ENCODE results near the gene TVP23C.

Gene TVP23C

DNA sequence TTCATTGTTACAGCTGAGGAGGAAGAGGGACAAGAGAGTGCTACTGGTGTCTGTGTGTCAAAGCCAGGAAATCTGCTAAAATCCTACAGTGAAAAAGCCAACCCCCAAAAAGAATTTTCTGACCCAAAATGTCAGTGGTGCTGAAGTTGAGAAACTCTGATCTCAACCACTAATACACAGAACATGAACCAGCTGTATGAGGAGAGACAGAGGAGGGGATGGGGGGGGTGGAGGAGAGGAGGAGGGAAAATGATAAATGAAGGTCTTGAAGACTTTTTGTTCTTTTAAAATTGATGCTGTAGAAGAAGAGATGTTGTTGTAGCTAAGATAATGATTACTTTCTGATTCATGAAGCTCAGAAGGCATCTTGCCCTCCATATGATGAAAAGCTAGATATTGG is 68.5 kb downstream of the TVP23C start:
- DNase-seq: no peak

DNA sequence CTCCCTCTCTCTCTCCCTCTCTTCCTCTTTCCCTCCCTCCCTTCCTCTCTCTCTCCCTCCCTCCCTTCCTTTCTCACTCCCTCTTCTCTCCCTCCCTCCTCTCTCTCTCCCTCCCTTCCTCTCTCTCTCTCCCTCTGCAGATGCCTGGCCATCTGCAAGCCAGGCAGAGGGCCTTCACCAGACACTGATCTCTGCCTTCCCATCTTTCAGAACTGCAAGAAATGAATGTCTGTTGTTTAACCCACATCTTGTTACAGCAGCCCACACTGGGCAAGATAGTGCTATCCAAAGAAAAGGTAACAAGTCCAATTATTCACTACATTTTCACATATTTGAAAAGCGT is 69.6 kb downstream of the TVP23C start:
- DNase-seq: no peak

DNA sequence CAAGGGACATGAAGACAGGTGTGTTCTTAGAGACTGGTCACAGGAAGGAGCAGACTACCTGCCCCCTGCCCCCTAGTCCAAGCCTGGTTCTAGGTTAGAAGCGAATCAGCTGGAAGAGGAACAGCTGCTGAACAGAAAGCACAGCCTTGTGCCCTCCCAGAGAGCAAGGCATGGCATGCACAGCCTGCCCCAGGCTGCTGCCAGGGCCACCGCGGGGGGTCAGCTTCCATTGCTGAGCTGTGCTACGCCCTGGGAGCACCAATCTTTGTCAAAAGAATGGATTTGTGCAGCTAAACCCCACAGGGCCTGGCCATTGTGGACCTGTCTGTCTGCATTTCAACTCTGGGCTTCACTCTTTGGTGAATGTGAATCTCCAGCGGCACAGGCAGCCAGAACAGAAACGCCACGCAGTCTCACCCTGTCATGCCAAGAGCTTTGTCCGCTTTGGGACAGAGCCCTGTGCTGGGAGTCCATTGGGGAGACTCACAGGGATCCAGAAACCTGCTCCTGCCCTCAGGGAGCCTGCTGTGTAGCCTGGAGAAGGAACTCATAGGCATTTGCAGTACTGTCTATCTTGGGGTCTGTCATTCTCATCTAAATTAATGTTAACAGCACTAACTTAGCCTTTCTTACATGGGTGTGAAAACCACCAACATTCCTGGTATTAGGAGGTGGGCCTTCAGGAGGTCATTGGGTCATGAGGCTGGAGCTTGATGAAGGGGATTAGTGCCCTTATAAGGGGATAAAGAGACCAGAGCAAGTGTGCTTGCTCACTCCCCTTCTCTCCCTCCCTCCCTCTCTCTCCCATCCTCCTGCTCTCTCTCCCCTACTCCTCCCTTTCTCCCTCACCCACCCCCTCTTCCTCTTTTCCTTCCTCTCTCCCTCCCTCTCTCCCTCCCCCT is 70.2 kb downstream of the TVP23C start:
- no peak for DNase-seq

DNA sequence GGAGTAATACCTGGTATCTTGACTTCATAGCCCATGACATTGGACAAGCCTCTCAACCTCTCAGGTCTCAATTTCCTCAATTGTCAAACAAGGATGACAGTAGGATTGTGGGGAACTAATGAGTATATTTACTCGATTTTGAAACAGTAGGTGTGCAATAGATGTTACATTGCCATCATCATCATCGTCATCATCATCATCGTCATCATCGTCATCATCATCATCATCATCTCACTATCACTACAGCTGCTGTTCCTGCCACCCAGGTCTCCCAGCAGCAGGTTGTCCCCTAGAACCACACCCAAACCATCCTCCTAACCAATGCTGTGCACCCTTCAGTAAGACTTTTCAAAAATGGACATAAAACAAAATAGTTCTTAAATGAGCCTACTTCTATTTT is 71.1 kb downstream of the TVP23C start:
- DNase-seq: no peak

DNA sequence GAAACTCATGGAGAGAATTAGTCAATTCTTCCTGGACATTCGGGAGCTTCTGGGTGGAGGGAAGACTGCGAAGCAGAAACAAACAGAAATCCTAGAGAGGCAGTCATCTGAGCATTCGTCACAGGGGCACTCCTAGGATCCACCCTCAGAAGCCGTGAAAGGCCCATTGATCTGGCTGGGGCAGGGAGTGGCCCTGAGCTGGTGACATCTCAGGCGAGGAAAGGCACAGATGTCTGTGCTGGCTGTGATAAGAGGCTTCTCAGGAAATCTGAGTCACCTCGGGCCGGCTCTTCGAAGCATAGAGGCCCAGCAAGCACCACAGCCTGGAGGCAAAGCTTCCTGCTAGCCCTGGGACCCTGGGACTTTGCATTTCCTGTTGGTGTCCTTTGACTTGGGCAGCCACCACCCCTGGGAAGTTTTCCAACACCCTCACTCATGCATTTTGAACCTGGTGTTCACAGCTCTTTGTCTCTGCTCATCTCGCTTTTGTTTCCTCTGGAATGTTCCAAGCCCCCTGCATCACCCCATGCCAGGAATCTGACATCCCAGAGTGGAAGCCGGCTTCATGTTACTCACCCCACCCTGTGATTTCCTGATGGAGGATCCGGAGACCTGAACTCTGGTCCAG is 72.5 kb downstream of the TVP23C start:
- DNase-seq: no peak

DNA sequence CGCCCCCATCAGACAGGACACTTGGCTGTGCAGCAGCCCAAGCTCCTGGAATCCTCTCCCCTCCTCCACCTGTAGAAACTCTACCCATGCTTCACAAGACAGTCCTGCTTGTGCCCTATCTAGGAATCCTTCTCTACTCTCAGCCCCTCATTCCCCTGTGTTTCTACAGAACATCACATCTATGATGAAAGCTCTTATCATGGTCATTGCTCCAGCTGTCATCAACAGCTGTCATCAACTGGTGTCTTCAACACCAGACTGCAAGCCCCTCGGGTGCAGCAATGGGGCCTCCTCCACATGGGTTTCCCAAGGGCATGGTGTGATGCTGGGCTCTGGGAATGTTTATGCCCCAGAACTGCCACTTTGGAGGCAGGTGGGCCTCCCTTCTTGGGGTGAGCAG is 74.7 kb downstream of the TVP23C start:
- DNase-seq: no peak

DNA sequence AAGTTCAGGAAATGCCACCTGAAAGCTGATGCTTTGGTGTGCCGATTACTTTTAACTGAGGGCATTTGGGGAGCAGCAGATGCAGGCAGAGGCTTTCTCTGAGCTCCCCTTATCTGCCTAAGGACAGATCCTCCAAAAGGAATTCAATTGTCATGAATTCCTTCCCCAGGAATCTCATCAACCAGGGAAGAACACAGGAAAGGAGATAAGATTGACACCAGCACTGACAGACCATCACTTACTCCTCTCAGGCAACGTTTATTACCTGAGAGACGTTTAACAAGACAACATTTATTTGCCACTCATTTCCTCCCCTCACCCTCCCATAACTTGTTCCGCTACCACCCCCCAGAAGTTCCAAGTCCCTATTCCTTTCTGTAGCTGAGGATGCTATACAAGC is 78.2 kb downstream of the TVP23C start:
- DNase-seq: no peak

DNA sequence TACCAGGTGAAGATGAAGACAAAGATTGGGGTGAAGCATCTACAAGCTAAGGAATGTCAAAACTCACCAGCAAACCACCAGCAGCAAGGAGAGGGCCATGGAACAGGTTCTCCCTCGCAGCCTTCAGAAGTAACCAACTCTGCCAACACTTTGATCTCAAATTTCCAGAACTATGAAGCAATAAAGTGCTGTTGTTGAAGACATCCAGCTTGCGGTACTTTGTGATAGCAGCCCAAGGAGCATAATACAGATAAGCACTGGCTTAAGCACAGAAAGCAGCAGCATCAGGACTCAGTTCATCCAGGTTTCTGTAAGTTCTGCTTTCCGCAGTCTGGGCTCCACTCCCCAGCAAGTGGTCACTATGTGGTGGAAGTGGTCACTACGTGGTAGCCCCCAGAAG is 79.9 kb downstream of the TVP23C start:
- no peak for DNase-seq

DNA sequence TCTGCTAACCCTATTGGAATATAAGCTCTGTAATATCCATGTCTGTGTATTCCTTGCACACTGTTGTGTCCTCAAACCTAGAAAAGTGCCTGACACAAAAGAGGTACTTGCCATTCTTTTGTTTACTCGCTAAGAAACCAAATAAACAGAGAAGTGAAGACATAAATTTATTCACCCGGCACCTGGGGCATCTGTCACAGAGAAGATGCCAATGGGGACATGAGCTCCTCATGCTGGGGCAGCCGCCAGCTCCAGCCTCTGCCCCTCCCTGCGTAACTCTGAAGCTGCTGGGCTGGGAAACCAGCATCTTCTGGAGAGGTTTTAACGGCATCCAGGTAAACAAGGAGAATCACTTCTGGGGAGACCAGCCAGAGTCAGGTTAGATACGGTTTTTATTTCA is 80.8 kb downstream of the TVP23C start:
- no peak for DNase-seq

DNA sequence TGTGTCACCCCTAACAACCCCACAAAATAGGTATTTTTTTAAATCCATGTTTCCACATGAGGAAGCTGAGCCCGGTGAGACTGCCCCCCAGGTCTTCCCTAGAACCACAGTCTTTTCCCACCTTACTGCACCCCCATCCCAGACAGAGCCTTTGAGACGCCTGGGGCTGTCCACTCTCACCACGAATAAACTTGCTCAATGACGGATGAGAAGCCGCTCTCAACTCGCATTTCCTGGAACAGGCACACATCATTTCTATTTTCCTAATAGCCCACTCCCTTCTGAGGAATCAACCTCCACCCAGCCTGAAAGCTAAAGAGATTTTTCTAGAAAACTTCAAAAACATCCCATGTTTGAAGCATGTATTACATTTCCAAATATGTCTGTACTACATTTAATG is 81.8 kb downstream of the TVP23C start:
- DNase-seq: no peak

DNA sequence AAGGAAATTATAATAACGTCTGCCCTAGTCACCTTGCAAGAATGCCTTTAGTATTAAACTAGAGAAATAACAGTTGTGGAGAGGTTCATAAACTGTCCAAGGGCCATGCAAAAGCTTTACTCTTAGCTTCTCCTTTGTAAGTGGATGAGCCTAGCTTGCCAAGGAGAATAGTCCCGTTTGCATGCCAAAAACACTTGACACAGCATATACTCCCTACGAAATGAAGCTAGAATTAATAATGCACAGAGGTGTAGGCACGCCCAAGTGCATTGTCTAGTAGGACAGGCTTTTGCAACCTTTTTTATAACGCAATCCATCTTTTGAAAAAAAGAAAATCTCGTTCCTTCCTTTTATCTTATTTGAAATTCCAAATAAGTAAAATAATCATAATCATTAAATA is 83.1 kb downstream of the TVP23C start:
- DNase-seq: peak; percentile 28

DNA sequence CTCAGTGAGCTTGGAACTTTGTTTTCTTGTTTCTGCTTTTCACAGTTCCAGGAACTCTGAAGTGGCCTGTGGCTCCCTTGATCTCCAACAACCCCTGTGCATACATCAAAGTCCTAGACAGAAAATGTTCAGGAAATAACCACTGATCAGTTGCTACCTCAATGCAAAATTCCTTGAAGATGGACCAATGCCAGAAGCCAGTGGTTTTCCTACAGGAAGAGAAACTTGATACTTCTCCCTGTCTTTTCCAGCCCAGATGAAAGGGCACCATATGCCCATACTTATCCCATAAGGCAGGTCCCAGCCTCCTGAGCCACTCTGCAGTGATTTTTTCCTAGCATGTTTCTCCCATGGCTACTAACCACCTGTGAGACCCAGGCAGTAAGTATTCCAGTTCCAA is 83.6 kb downstream of the TVP23C start:
- no peak for DNase-seq

DNA sequence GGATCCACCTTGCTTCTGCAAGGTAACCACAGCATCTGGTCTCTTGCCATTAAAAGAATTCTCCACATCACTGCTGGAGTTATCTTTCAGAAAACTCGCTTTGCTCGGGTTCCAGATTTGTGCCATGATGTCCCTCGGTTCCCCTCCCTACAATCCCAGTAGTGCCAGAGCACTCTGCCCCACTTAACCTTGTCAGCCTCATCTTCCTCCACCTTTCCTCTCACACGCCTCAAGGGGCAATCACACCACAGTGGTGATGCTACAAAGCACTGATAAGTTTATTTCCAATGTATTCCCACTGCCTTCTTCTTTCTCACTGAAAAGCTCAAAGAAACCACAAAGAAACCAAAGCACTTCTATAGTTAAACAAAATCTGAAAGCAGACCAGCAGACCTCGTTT is 84.4 kb downstream of the TVP23C start:
- DNase-seq: no peak

DNA sequence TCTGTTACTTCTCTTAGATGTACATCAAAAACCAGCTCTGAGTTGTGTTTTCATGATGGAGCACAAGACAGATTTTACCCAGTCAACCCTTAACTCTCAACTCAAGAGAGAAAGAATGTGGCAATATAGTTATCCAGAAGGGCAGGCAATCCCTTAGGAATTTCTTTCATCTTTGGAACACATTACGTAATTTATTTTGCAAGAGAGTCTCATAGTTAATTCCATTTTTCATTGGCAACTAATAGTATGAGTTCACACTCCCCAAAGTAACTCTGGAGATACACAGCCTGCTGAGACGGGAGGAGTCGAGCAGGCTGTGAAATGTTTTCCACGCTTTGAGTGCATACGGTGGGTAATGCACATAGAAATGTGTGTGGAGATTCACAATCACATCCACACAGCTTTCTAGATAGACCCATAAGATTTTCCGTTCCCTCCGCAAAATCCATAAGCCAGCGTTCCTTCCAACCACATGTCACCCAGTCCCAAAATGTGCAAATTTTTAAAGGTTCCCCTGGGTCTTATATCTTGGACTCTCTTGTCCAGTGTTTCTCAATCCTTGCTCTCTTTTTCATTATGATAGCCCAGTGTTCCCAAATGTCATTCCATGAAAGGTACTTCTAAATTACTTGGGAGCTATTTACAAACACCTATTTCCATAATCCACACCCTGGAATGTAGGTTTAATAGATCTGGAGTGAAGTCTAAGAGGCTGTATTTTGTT is 87.5 kb downstream of the TVP23C start:
- DNase-seq: no peak

DNA sequence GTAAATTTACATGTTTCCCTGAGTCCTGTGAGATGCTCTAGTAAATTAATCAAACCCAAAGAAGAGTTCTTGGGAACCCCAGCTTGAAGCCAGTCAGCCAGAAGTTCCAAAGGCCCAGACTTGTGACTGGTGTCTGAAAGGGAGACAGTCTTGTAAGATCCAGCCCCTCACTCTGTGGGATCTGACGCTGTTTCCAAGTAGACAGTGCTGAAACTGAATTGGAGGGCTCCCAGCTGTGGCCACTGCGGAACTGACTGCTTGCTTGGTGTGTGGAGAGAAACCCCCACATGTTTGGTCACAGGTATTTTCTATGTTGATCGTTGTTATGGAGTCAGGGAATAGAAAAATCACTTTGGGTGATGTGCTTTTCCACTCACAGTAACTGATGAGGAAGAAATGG is 90.4 kb downstream of the TVP23C start:
- no peak for DNase-seq

DNA sequence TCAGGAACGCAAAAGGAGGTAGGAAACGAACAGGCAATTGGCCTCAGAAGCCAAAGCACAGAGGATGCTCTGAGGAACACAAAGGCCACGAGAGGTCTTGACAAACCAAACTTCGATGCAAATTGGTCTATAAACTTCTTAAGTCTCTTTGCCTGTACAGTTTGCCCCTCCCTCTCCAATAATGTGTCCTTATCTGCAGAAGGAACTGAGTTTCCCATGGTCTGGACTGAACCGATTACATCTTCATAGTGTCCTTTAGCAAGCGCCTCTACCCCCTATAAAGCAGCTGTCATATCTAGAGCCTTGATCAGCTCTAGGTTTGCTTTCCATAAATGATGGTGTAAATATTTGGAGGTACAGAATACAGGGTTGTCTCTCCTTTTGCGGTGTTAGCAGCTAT is 92.7 kb downstream of the TVP23C start:
- no peak for DNase-seq

DNA sequence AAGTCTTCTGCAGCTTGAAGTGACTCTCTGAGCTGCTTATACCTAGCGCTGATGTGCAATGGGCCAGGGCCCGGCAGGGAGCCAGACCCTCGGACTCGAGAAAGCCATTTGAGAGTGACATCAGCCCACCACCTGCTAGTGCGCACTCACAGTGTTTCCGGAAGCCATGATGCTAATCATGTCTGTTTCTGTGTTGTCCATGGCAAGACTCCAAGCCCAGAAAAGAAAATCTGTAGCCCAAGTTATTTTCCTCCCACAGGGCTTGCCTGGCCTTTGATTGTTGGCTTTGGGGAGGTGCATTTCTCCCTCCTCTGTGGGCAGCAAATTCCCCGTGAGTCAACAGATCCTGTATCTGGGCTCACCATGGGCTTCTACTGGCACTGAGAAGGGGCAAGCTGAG is 94.0 kb downstream of the TVP23C start:
- DNase-seq: no peak

DNA sequence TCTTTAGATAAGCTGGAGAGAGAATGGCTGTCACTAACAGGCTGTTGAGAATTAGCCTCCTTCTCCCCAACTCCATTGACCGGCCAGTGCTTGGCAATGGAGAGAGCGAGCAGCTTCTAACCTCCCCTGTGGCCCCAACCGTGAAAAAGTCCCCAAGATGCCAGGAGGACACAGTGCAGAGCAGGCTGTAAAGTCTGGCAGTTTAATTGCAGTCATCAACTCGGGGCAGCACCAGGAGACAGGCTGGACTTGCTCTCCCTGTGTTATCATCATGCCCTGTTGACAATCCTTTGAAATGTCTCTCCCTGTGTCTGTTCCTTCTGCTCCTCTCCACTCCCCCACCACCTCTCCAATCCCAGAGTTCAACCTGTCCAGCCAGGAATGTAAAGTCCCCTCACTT is 95.2 kb downstream of the TVP23C start:
- DNase-seq: no peak

DNA sequence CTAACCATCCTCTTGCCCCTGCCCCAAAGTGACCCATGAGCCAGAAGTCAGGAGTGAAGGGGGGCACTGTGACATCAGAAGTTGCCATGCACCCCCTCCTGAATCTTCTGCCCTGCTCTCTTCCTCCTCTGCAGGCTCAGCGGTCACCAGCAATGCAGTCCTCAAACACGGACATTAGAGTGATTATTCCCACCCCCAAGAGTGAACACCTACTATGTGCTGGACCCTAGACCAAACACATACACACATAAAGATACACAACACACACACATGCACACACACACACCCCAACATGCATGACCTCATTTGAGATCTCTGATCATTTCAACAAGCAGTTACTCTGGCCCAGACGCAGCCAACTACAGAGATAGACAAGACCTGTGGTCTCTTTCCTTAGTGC is 95.7 kb downstream of the TVP23C start, which contains the start of gene CDRT4:
TSS of gene CDRT4 (minus strand) at position 30 of the 400 bp plus-strand sequence. CDS start 27,383 bp downstream, outside the sequence.
- DNase-seq: no peak

DNA sequence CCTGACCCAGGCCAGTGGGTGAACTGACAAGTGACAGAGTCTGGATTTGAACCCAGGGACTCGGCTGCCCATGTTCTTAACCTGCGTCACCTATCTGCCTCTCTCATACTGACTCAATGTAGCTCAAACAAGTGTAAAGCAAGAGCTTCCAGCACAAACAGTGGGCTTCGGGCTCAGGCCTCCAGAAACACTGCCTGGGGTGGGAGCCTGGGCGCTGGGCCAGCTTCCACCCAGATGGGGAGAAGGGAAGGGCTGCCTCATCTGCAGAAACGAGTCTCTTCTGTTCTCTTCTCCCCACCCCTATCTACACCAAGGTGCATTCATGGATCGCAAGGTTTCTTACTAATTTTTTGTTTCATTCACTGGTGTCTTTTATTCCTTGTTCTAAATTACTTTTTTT is 97.2 kb downstream of the TVP23C start:
- no peak for DNase-seq

DNA sequence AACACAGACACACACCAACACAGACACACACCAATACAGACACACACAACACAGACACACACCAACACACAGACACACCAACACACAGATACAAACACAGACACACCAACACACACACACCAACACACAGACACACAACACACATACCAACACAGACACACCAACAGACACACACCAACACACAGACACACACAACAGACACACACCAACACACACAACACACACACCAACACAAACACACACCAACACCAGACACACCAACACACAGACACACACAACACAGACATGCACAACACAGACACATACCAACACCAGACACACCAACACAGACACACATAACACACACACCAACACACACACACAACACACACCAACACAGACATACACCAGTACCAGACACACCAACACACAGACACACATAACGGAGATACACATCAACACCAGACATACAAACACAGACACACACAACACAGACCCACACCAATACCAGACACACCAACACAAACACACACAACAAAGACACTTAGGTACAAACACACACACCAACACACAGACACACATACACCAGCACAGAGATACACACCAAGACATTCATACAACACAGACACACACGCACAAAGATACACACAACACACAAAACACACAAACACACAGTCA is 98.1 kb downstream of the TVP23C start:
- DNase-seq: no peak

DNA sequence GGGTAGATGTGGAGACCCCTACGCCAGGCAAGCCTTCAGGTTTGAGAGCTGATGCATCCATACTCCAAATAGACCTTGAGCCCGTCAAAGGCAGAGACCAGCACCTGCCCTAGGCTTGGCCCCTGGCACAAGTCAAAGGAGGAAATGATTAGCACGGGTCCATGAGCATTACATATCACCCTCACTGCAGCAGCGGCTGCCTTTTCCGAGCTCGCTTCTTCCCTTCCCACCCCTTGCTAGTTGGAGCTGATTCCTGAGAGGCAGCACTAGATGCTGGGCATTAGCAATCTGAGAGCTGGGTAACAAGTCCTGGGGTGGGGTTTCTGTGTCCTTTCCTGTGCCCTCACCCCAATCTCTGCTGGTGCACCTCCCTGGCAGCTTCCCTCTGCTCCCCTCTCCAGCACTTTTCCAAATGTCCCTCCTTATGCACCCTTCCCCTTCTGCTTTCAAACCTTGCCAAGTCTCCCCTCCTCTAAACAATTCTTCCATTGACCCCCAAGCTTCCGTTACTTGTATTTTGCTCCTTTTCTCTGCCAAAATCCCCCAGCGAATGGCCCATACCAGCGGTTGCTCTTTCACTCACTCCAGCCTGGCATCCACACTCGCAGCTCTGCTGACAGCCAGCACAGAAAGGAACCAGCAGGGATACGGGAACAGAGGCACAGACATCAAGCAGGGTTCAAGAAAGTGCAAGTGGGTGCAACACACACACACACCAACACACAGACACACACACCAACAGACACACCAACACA is 98.9 kb downstream of the TVP23C start:
- no peak for DNase-seq
